SK-N-SH treated with all-trans-retinoic acid at 6 μM for 48 hours (cell line): ENCODE data around the gene PPP6R2.

Experiments
- ATAC-seq: fragments of 200-7000 bp; cut with Tn5 transposase; 3 replicates; pipeline ENCODE4 v1.9.1; 2020; ENCODE audit warnings: mild to moderate bottlenecking, moderate library complexity
- BACH2 ChIP-seq: fragments of 250-450 bp; sonication (Bioruptor Pico); IDR thresholded peaks from 2 replicates; pipeline ENCODE4 v1.9.0; 2021; ENCODE audit warnings: mild to moderate bottlenecking, borderline replicate concordance
- CSDC2 ChIP-seq: fragments of 250-450 bp; sonication (Bioruptor Pico); IDR thresholded peaks from 2 replicates; pipeline ENCODE4 v1.5.0; 2020; ENCODE audit warnings: mild to moderate bottlenecking, moderate library complexity
- CSRNP3 ChIP-seq: fragments of 250-450 bp; sonication (Bioruptor Pico); IDR thresholded peaks from 2 replicates; pipeline ENCODE4 v1.5.1; 2021; ENCODE audit warnings: mild to moderate bottlenecking, moderate library complexity
- ESRRG ChIP-seq: fragments of 250-450 bp; sonication (Bioruptor Pico); IDR thresholded peaks from 2 replicates; pipeline ENCODE4 v1.6.1; 2021; ENCODE audit warnings: mild to moderate bottlenecking
- GLIS3 ChIP-seq: fragments of 250-450 bp; sonication (Bioruptor Pico); IDR thresholded peaks from 2 replicates; pipeline ENCODE4 v1.5.0; 2020; ENCODE audit warnings: mild to moderate bottlenecking, moderate library complexity
- ISL1 ChIP-seq: fragments of 250-450 bp; sonication (Bioruptor Pico); IDR thresholded peaks from 2 replicates; pipeline ENCODE4 v2.1.2; 2022; ENCODE audit warnings: mild to moderate bottlenecking, moderate library complexity
- OSR1 ChIP-seq: fragments of 250-450 bp; sonication (Bioruptor Pico); IDR thresholded peaks from 2 replicates; pipeline ENCODE4 v1.8.0; 2022; ENCODE audit warnings: moderate library complexity, mild to moderate bottlenecking, inconsistent platforms
- PPARA ChIP-seq: fragments of 250-450 bp; sonication (Bioruptor Pico); IDR thresholded peaks from 2 replicates; pipeline ENCODE4 v1.5.0; 2020; ENCODE audit warnings: mild to moderate bottlenecking, borderline replicate concordance
- RARB ChIP-seq: fragments of 250-450 bp; sonication (Bioruptor Pico); IDR thresholded peaks from 2 replicates; pipeline ENCODE4 v1.8.0; 2021; ENCODE audit warnings: mild to moderate bottlenecking, moderate library complexity
- SNAI2 ChIP-seq: fragments of 250-450 bp; sonication (Bioruptor Pico); IDR thresholded peaks from 2 replicates; pipeline ENCODE4 v1.5.0; 2020; ENCODE audit warnings: mild to moderate bottlenecking, moderate library complexity
- TCF4 ChIP-seq: fragments of 250-450 bp; sonication (Bioruptor Pico); IDR thresholded peaks from 2 replicates; pipeline ENCODE4 v1.8.0; 2021; ENCODE audit warnings: mild to moderate bottlenecking, moderate library complexity, borderline replicate concordance
- TOX ChIP-seq: fragments of 250-450 bp; sonication (Bioruptor Pico); IDR thresholded peaks from 2 replicates; pipeline ENCODE4 v1.8.0; 2021; ENCODE audit warnings: mild to moderate bottlenecking, moderate library complexity, borderline replicate concordance
- TSHZ2 ChIP-seq: fragments of 250-450 bp; sonication (Bioruptor Pico); IDR thresholded peaks from 2 replicates; pipeline ENCODE4 v1.5.0; 2020; ENCODE audit warnings: mild to moderate bottlenecking, moderate library complexity
- ZC3H10 ChIP-seq: fragments of 250-450 bp; sonication (Bioruptor Pico); IDR thresholded peaks from 2 replicates; pipeline ENCODE4 v1.5.1; 2021; ENCODE audit warnings: mild to moderate bottlenecking, moderate library complexity
- ZFP3 ChIP-seq: fragments of 250-450 bp; sonication (Bioruptor Pico); IDR thresholded peaks from 2 replicates; pipeline ENCODE4 v1.5.0; 2020; ENCODE audit warnings: mild to moderate bottlenecking, moderate library complexity
- ZFP30 ChIP-seq: fragments of 450-650 bp; formaldehyde crosslinking; IDR thresholded peaks from 2 replicates; pipeline ENCODE4 v1.5.0; 2022; ENCODE audit warnings: mild to moderate bottlenecking, moderate library complexity
- ZNF70 ChIP-seq: fragments of 450-650 bp; formaldehyde crosslinking; IDR thresholded peaks from 2 replicates; pipeline ENCODE4 v1.5.0; 2020; ENCODE audit warnings: mild to moderate bottlenecking, moderate library complexity
- ZNF8 ChIP-seq: fragments of 450-650 bp; formaldehyde crosslinking; IDR thresholded peaks from 2 replicates; pipeline ENCODE4 v1.5.0; 2020; ENCODE audit warnings: mild to moderate bottlenecking, moderate library complexity
- TF ChIP-seq, protein P1 (sequence below): fragments of 250-450 bp; sonication (Bioruptor Pico); IDR thresholded peaks from 2 replicates; pipeline ENCODE4 v1.5.1; 2020; ENCODE audit warnings: low read depth, mild to moderate bottlenecking, moderate library complexity
- TF ChIP-seq, protein P2 (sequence below): fragments of 250-450 bp; sonication (Bioruptor Pico); IDR thresholded peaks from 2 replicates; pipeline ENCODE4 v1.8.0; 2021; ENCODE audit warnings: low read depth, mild to moderate bottlenecking, moderate library complexity, borderline replicate concordance
- TF ChIP-seq, protein P3 (sequence below): fragments of 250-450 bp; sonication (Bioruptor Pico); IDR thresholded peaks from 2 replicates; pipeline ENCODE4 v1.8.0; 2020; ENCODE audit warnings: mild to moderate bottlenecking, moderate library complexity, borderline replicate concordance

PPP6R2 gene

DNA sequence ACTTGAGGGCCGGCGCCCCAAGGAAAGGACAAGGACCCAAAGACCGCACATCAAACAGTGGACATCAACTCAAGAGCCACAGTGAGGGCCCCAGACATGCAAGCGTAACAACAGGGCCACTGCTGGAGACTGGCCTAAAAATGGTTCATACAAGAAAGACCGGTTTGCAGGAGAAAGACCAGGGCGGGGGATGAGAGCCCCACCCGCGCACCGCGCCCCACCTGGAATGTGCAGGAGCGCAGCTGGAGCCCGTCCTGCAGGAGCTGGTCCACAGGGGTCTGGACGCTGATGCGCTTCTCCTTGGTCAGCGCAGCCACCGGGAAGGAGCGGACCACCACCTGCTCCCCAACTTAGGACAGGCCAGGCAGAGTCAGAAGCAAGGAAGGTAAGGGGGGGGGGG, 117.8 kb downstream of the PPP6R2 start:
- no peak for TF ChIP-seq TCF4 (CRISPR knock-in tag)
- TF ChIP-seq OSR1 (CRISPR knock-in tag) = no peak
- TF ChIP-seq ZFP3 (CRISPR knock-in tag) = no peak
- TF ChIP-seq SNAI2 (CRISPR knock-in tag) = no peak
- TF ChIP-seq ZC3H10 (CRISPR knock-in tag) = no peak
- no peak for TF ChIP-seq CSRNP3 (CRISPR knock-in tag)
- no peak for TF ChIP-seq ZFP30
- no peak for TF ChIP-seq ZNF8 (CRISPR knock-in tag)
- TF ChIP-seq RARB = no peak
- ATAC-seq = no peak

DNA sequence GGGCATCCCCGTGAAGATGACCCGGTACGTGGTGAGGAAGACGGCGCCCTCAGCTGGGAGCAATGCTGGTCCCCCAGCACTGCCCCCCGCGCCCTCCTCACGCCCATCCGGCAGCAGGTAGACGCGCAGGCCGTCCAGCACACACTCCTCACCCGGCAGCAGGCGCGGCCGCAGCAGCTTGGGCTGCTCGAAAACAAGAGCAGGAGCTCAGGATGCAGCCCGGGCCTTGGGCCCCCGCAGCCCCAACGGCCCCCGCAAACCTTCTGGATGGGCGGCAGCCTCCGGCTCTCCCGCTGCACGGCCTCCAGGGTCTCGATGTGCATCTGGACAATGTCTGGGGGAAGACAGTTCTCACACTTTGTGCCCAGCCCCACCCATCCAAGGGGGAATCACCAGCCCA, 118.4 kb downstream of the PPP6R2 start:
- ATAC-seq = no peak
- no peak for TF ChIP-seq CSRNP3 (CRISPR knock-in tag)
- TF ChIP-seq BACH2 (CRISPR knock-in tag) = no peak
- TF ChIP-seq, protein P1, sequence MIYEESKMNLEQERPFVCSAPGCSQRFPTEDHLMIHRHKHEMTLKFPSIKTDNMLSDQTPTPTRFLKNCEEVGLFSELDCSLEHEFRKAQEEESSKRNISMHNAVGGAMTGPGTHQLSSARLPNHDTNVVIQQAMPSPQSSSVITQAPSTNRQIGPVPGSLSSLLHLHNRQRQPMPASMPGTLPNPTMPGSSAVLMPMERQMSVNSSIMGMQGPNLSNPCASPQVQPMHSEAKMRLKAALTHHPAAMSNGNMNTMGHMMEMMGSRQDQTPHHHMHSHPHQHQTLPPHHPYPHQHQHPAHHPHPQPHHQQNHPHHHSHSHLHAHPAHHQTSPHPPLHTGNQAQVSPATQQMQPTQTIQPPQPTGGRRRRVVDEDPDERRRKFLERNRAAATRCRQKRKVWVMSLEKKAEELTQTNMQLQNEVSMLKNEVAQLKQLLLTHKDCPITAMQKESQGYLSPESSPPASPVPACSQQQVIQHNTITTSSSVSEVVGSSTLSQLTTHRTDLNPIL (CRISPR knock-in tag) = no peak
- TF ChIP-seq TSHZ2 (CRISPR knock-in tag) = no peak
- TF ChIP-seq, protein P2, sequence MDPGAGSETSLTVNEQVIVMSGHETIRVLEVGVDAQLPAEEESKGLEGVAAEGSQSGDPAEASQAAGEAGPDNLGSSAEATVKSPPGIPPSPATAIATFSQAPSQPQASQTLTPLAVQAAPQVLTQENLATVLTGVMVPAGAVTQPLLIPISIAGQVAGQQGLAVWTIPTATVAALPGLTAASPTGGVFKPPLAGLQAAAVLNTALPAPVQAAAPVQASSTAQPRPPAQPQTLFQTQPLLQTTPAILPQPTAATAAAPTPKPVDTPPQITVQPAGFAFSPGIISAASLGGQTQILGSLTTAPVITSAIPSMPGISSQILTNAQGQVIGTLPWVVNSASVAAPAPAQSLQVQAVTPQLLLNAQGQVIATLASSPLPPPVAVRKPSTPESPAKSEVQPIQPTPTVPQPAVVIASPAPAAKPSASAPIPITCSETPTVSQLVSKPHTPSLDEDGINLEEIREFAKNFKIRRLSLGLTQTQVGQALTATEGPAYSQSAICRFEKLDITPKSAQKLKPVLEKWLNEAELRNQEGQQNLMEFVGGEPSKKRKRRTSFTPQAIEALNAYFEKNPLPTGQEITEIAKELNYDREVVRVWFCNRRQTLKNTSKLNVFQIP = no peak
- TF ChIP-seq ZNF70 (CRISPR knock-in tag) = no peak
- TF ChIP-seq TOX (CRISPR knock-in tag) = no peak
- TF ChIP-seq ISL1 = no peak
- TF ChIP-seq PPARA = no peak
- TF ChIP-seq CSDC2 = no peak
- TF ChIP-seq OSR1 (CRISPR knock-in tag) = no peak
- TF ChIP-seq GLIS3 (CRISPR knock-in tag) = no peak
- TF ChIP-seq ESRRG = no peak

DNA sequence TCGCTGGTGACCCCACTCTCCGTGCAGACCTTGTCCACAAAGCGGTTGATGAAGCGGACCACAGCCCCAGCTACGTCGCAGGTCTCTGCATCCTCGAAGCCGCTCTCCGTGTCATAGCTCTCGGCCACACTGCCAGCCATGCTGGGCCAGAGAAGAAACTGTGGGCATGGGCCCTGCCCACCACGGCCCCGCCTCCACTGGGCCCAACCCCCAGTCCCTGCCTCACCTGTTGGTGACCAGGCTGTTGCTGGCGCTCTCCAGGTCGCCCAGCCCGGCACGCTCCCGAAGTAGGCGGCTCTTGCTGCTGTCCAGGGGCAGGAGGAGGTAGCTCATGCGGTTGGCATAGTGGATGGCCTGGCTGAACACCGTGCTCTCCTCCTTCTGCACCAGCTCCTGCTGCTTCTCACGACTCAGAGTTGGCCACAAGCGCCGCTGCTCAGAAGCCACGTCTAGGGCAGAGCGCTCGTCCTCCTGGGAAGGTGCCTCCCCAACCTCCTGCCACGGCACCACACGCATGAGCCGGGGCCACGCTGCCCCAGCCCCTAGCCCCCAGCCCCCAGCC, 118.9 kb downstream of the PPP6R2 start:
- ATAC-seq = no peak

More for the DNA sequence above, 118.9 kb downstream of the PPP6R2 start:
- TF ChIP-seq SNAI2 (CRISPR knock-in tag) (no peak), ZNF70 (CRISPR knock-in tag) (no peak), OSR1 (CRISPR knock-in tag) (no peak)
- TF ChIP-seq, protein P3, sequence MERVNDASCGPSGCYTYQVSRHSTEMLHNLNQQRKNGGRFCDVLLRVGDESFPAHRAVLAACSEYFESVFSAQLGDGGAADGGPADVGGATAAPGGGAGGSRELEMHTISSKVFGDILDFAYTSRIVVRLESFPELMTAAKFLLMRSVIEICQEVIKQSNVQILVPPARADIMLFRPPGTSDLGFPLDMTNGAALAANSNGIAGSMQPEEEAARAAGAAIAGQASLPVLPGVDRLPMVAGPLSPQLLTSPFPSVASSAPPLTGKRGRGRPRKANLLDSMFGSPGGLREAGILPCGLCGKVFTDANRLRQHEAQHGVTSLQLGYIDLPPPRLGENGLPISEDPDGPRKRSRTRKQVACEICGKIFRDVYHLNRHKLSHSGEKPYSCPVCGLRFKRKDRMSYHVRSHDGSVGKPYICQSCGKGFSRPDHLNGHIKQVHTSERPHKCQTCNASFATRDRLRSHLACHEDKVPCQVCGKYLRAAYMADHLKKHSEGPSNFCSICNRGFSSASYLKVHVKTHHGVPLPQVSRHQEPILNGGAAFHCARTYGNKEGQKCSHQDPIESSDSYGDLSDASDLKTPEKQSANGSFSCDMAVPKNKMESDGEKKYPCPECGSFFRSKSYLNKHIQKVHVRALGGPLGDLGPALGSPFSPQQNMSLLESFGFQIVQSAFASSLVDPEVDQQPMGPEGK (CRISPR knock-in tag) = no peak
